MV-4-11 (cell line): ENCODE results near the gene MRPL14.
A peak's percentile ranks its signal among the peaks of the same experiment; 100 is the strongest.

Experiments used
- DNase-seq: peaks from one replicate; lab custom pipeline; 2025; lab: John Stamatoyannopoulos, UW

Gene MRPL14

GRCh38 chr6:44127186-44128019 lies at the start of gene MRPL14, which contains the start of gene TMEM63B:
Gene MRPL14, minus strand, starts transcription at chr6:44127452. Its CDS starts 10,841 bp downstream, at chr6:44116611.
Gene TMEM63B, plus strand, starts transcription at chr6:44127554. Its CDS starts 7,031 bp downstream, at chr6:44134585.
- peak; percentile 68 for DNase-seq

- DNase-seq: no peak
Measured at GRCh38 chr6:44176130-44176761, 49.0 kb upstream of the MRPL14 start.

- peak; percentile 78 for DNase-seq
Measured at GRCh38 chr6:44172731-44173500, 45.7 kb upstream of the MRPL14 start.

- DNase-seq: no peak
Measured at GRCh38 chr6:44171899-44172546, 44.8 kb upstream of the MRPL14 start.

- DNase-seq: no peak
Measured at GRCh38 chr6:44169886-44170570, 42.8 kb upstream of the MRPL14 start.

- DNase-seq: no peak
Measured at GRCh38 chr6:44169154-44169553, 41.9 kb upstream of the MRPL14 start.

GRCh38 chr6:44167567-44167966 lies 40.3 kb upstream of the MRPL14 start:
- no peak for DNase-seq

GRCh38 chr6:44166591-44167184 lies 39.4 kb upstream of the MRPL14 start:
- DNase-seq: peak; percentile 31

- DNase-seq: no peak
Measured at GRCh38 chr6:44166116-44166515, 38.9 kb upstream of the MRPL14 start.

- DNase-seq: no peak
Measured at GRCh38 chr6:44162876-44163625, 35.8 kb upstream of the MRPL14 start.

GRCh38 chr6:44161997-44162338 lies 34.7 kb upstream of the MRPL14 start:
- no peak for DNase-seq

- no peak for DNase-seq
Measured at GRCh38 chr6:44158770-44159228, 31.5 kb upstream of the MRPL14 start, which contains the start of gene CAPN11. Gene CAPN11, plus strand, starts transcription at chr6:44158820. Its CDS starts 29 bp downstream, at chr6:44158849.

GRCh38 chr6:44157152-44157521 lies 29.9 kb upstream of the MRPL14 start:
- DNase-seq: peak; percentile 43

- no peak for DNase-seq
Measured at GRCh38 chr6:44156494-44157151, 29.4 kb upstream of the MRPL14 start.

- no peak for DNase-seq
Measured at GRCh38 chr6:44154067-44154466, 26.8 kb upstream of the MRPL14 start.

- DNase-seq: no peak
Measured at GRCh38 chr6:44152533-44152932, 25.3 kb upstream of the MRPL14 start.

GRCh38 chr6:44152109-44152461 lies 24.8 kb upstream of the MRPL14 start:
- DNase-seq: no peak

- peak; percentile 47 for DNase-seq
Measured at GRCh38 chr6:44151348-44152108, 24.3 kb upstream of the MRPL14 start.

- no peak for DNase-seq
Measured at GRCh38 chr6:44150317-44150917, 23.2 kb upstream of the MRPL14 start.
